Measurements from ENCODE around the gene FZD10.

DNA sequence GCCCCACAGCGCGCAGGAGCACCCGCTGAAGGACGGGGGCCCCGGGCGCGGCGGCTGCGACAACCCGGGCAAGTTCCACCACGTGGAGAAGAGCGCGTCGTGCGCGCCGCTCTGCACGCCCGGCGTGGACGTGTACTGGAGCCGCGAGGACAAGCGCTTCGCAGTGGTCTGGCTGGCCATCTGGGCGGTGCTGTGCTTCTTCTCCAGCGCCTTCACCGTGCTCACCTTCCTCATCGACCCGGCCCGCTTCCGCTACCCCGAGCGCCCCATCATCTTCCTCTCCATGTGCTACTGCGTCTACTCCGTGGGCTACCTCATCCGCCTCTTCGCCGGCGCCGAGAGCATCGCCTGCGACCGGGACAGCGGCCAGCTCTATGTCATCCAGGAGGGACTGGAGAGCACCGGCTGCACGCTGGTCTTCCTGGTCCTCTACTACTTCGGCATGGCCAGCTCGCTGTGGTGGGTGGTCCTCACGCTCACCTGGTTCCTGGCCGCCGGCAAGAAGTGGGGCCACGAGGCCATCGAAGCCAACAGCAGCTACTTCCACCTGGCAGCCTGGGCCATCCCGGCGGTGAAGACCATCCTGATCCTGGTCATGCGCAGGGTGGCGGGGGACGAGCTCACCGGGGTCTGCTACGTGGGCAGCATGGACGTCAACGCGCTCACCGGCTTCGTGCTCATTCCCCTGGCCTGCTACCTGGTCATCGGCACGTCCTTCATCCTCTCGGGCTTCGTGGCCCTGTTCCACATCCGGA, 1.4 kb downstream of the FZD10 start:
- TF ChIP-seq EZH2 (IDR thresholded peaks at IDR 0.05; ENCODE audit: low read depth), result no peak
- TF ChIP-seq, protein P1, sequence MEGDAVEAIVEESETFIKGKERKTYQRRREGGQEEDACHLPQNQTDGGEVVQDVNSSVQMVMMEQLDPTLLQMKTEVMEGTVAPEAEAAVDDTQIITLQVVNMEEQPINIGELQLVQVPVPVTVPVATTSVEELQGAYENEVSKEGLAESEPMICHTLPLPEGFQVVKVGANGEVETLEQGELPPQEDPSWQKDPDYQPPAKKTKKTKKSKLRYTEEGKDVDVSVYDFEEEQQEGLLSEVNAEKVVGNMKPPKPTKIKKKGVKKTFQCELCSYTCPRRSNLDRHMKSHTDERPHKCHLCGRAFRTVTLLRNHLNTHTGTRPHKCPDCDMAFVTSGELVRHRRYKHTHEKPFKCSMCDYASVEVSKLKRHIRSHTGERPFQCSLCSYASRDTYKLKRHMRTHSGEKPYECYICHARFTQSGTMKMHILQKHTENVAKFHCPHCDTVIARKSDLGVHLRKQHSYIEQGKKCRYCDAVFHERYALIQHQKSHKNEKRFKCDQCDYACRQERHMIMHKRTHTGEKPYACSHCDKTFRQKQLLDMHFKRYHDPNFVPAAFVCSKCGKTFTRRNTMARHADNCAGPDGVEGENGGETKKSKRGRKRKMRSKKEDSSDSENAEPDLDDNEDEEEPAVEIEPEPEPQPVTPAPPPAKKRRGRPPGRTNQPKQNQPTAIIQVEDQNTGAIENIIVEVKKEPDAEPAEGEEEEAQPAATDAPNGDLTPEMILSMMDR (conservative IDR thresholded peaks at IDR 0.05), result no peak
